ENCODE data around the gene SLC6A18. TPM values are rescaled to one million over a fixed set of nuclear protein-coding genes. Genes with fewer than 3 reads are reported as not detected.
A peak's percentile ranks its signal among the peaks of the same experiment; 100 is the strongest.

The SLC6A18 gene
- total and polyA plus RNA-seq, 2 of the 13 experiments (the other 11 are each of a cell fraction or from before 2014, with no cell fraction given): not detected

- TF ChIP-seq ZNF207 (IDR thresholded peaks at IDR 0.05; ENCODE audit: borderline replicate concordance): no peak
- TF ChIP-seq HNF4A (CRISPR knock-in tag; IDR thresholded peaks at IDR 0.05): peak; percentile 39
- peak; percentile 80 for TF ChIP-seq CTCF (CRISPR knock-in tag; IDR thresholded peaks at IDR 0.05)
- no peak for TF ChIP-seq KMT2B (CRISPR knock-in tag; IDR thresholded peaks at IDR 0.05)
- 0 out of 2 replicates have a peak, but pooled peaks have one; percentile 33 for TF ChIP-seq NR2F6 (IDR thresholded peaks at IDR 0.05)
- TF ChIP-seq NR2F6 (CRISPR knock-in tag; IDR thresholded peaks at IDR 0.05): peak; percentile 32; the same call in 1 of the 2 replicates
- no peak for TF ChIP-seq ZBTB46 (CRISPR knock-in tag; IDR thresholded peaks at IDR 0.05; ENCODE audit: borderline replicate concordance)
- TF ChIP-seq ZNF552 (CRISPR knock-in tag; IDR thresholded peaks at IDR 0.05; ENCODE audit: borderline replicate concordance): 0 out of 2 replicates have a peak, but pooled peaks have one; percentile 57
- no peak for TF ChIP-seq MLX (CRISPR knock-in tag; IDR thresholded peaks at IDR 0.05)
- no peak for TF ChIP-seq ZBTB4 (CRISPR knock-in tag; IDR thresholded peaks at IDR 0.05; ENCODE audit: borderline replicate concordance)
- 0 out of 2 replicates have a peak, but pooled peaks have one; percentile 11 for TF ChIP-seq ISL2 (CRISPR knock-in tag; IDR thresholded peaks at IDR 0.05)
- no peak for TF ChIP-seq ZKSCAN8 (CRISPR knock-in tag; IDR thresholded peaks at IDR 0.05; ENCODE audit: borderline replicate concordance)
- peak; percentile 82 for TF ChIP-seq ZBTB42 (CRISPR knock-in tag; IDR thresholded peaks at IDR 0.05)
- 0 out of 2 replicates have a peak, but pooled peaks have one; percentile 35 for TF ChIP-seq ZNF264 (CRISPR knock-in tag; IDR thresholded peaks at IDR 0.05)
- peak; percentile 48; the same call in 1 of the 2 replicates for TF ChIP-seq ZFY (CRISPR knock-in tag; IDR thresholded peaks at IDR 0.05)
- peak; percentile 80 for TF ChIP-seq TFAP4 (IDR thresholded peaks at IDR 0.05; ENCODE audit: borderline replicate concordance, low read depth)
- peak; percentile 71 for TF ChIP-seq STAG1 (CRISPR knock-in tag; IDR thresholded peaks at IDR 0.05)
- TF ChIP-seq RAD21 (CRISPR knock-in tag; IDR thresholded peaks at IDR 0.05): peak; percentile 73; the same call in 1 of the 2 replicates
- TF ChIP-seq ZNF740 (CRISPR knock-in tag; IDR thresholded peaks at IDR 0.05): peak; percentile 44; the same call in 1 of the 2 replicates
Observed at GRCh38 chr5:1204693-1205242, 20.4 kb upstream of the SLC6A18 start (continued).

Data from HepG2 (cell line).